Gastroesophageal sphincter (tissue), 4 donors: ENCODE measurements around the gene GPR151. TPM values are rescaled to one million over a fixed set of nuclear protein-coding genes. Genes with fewer than 3 reads are reported as not detected.

Experiments used
- ATAC-seq: fragments of 150-250 bp; one replicate; pipeline ENCODE4 v1.9.1; 2016; ENCODE audit warnings: mild to moderate bottlenecking, moderate library complexity
- H3K27ac ChIP-seq, 4 donors: fragments of 200-600 bp; sonication (generic) in 3 of 4; 1 replicate in 3 of 4; 2 replicates in 1 of 4; pipeline ENCODE4 v1.5.1; 2016 to 2019
- H3K27me3 ChIP-seq: fragments of 200-600 bp; sonication (generic); one replicate; pipeline ENCODE4 v1.5.1; 2019
- H3K36me3 ChIP-seq, 2 donors: fragments of 200-600 bp; sonication (generic); one replicate each; pipeline ENCODE4 v1.5.1; 2019; ENCODE audit warnings: control low read depth in 1 of 2
- H3K4me1 ChIP-seq, 3 donors: fragments of 200-600 bp; sonication (generic); 1 replicate in 2 of 3; 2 replicates in 1 of 3; pipeline ENCODE4 v1.5.1; 2016 to 2019; ENCODE audit warnings: control low read depth in 2 of 3
- H3K4me3 ChIP-seq, 2 donors: fragments of 200-600 bp; sonication (generic); one replicate each; pipeline ENCODE4 v1.5.1; 2019; ENCODE audit warnings: mild to moderate bottlenecking in 1 of 2, moderate library complexity in 1 of 2
- H3K9me3 ChIP-seq, 3 donors: fragments of 200-600 bp; sonication (generic); one replicate each; pipeline ENCODE4 v1.5.1; 2017 to 2019; ENCODE audit warnings: control low read depth in 2 of 3
- CTCF ChIP-seq, 4 experiments: fragments of 200-600 bp in 2 of 4; fragments of 450-650 bp in 2 of 4; sonication (generic) in 1 of 4; IDR thresholded peaks; one replicate each; pipeline ENCODE4 v1.5.1; 2017 to 2019; ENCODE audit warnings: antibody characterized with exemption in 4 of 4, mild to moderate bottlenecking in 2 of 4, moderate library complexity in 2 of 4
- EP300 ChIP-seq: sonication (generic); formaldehyde crosslinking; IDR thresholded peaks from one replicate; pipeline ENCODE4 v1.6.1; 2017; ENCODE audit warnings: antibody characterized with exemption, mild to moderate bottlenecking
- POLR2A ChIP-seq, 2 donors: fragments of 450-650 bp; IDR thresholded peaks; one replicate each; pipeline ENCODE4 v1.6.1; 2017; ENCODE audit warnings: antibody characterized with exemption in 2 of 2, mild to moderate bottlenecking in 2 of 2, moderate library complexity in 1 of 2
- POLR2AphosphoS5 ChIP-seq: sonication (generic); formaldehyde crosslinking; IDR thresholded peaks from one replicate; pipeline ENCODE4 v1.6.1; 2017; ENCODE audit warnings: antibody characterized with exemption
- WGBS, 2 donors: methylation state at CpG; one replicate each; pipeline ENCODE4 v1.1.5; 2018; ENCODE audit warnings: low coverage in 1 of 2; 5-methylcytosine and 5-hydroxymethylcytosine counted together
- total RNA-seq, 4 donors: library from RNA; depleted of rRNA; stranded (reverse); fragments of >200 nt; gene quantifications; one replicate each; pipeline ENCODE4 v1.1.0, GENCODE V29; 2016

The GPR151 gene
- total RNA-seq, 4 donors from 2014 or later = not detected

- peaks cover 0 to 75% of the 10 kb centered on the region in 2 donors for H3K36me3 ChIP-seq
- no peak for TF ChIP-seq EP300
- TF ChIP-seq POLR2AphosphoS5 = no peak
- no peak for TF ChIP-seq POLR2A (IDR thresholded peaks at IDR 0.05)
- TF ChIP-seq CTCF (IDR thresholded peaks at IDR 0.05) = no peak
- H3K9me3 ChIP-seq = no peaks in the 10 kb centered on the region
- ATAC-seq = no peak
- no peaks in the 10 kb centered on the region for H3K27me3 ChIP-seq
- H3K27ac ChIP-seq = no peak overlapping the region
- no peak overlapping the region for H3K4me3 ChIP-seq
- H3K4me1 ChIP-seq = peaks cover 0 to under 1% (median 0%) of the 10 kb centered on the region in 3 donors
These were observed 31.1 kb downstream of the GPR151 start for GRCh38 chr5:146484714-146485391.

GRCh38 chr5:146482775-146483174 is 33.2 kb downstream of the GPR151 start:
- Histone ChIP-seq H3K9me3 (no peaks in the 10 kb centered on the region), H3K36me3 (peaks cover 0 to 93% of the 10 kb centered on the region in 2 donors), H3K4me3 (no peak overlapping the region), H3K27me3 (no peaks in the 10 kb centered on the region), H3K4me1 (no peaks in the 10 kb centered on the region), H3K27ac (no peak overlapping the region)
- 87 to 88% methylated on average over 2 of the region's 2 CpGs for WGBS, 2 donors
- no peak for ATAC-seq
- TF ChIP-seq POLR2AphosphoS5 = no peak
- no peak for TF ChIP-seq EP300
- no peak for TF ChIP-seq CTCF (IDR thresholded peaks at IDR 0.05)
- no peak for TF ChIP-seq POLR2A (IDR thresholded peaks at IDR 0.05)

GRCh38 chr5:146475906-146476305 is 40.1 kb downstream of the GPR151 start:
- TF ChIP-seq EP300 = no peak
- TF ChIP-seq CTCF (IDR thresholded peaks at IDR 0.05) = no peak
- no peak for TF ChIP-seq POLR2A (IDR thresholded peaks at IDR 0.05)
- no peak for TF ChIP-seq POLR2AphosphoS5

GRCh38 chr5:146475190-146475780 is 40.7 kb downstream of the GPR151 start:
- TF ChIP-seq EP300 = no peak
- TF ChIP-seq CTCF (IDR thresholded peaks at IDR 0.05) = no peak
- TF ChIP-seq POLR2A (IDR thresholded peaks at IDR 0.05) = no peak
- no peak for TF ChIP-seq POLR2AphosphoS5
- Histone ChIP-seq H3K27ac (no peak overlapping the region), H3K36me3 (peaks cover 9 to 97% of the 10 kb centered on the region in 2 donors), H3K4me1 (no peaks in the 10 kb centered on the region), H3K4me3 (no peak overlapping the region), H3K9me3 (no peaks in the 10 kb centered on the region), H3K27me3 (no peaks in the 10 kb centered on the region)
- WGBS, 2 donors = 67 to 73% methylated on average over 4 of the region's 4 CpGs
- ATAC-seq = no peak

More at GRCh38 chr5:146475906-146476305, 40.1 kb downstream of the GPR151 start:
- Histone ChIP-seq H3K27me3 (no peaks in the 10 kb centered on the region), H3K9me3 (no peaks in the 10 kb centered on the region), H3K4me1 (no peaks in the 10 kb centered on the region), H3K4me3 (no peak overlapping the region), H3K27ac (no peak overlapping the region), H3K36me3 (peaks cover 9 to 97% of the 10 kb centered on the region in 2 donors)
- 100% methylated on average over 1 of the region's 1 CpG for WGBS, 2 donors
- ATAC-seq = no peak

- no peak for TF ChIP-seq EP300
- no peak for TF ChIP-seq CTCF (IDR thresholded peaks at IDR 0.05)
- no peak for TF ChIP-seq POLR2A (IDR thresholded peaks at IDR 0.05)
- no peak for TF ChIP-seq POLR2AphosphoS5
- WGBS, 2 donors = 88% methylated on average over 1 of the region's 1 CpG; no CpG with 5 or more reads in 1 of the 2 donors
- peaks cover 9 to 97% of the 10 kb centered on the region in 2 donors for H3K36me3 ChIP-seq
These were observed 41.9 kb downstream of the GPR151 start for GRCh38 chr5:146474065-146474464.

More at GRCh38 chr5:146474065-146474464, 41.9 kb downstream of the GPR151 start:
- Histone ChIP-seq H3K27ac (no peak overlapping the region), H3K4me1 (no peaks in the 10 kb centered on the region), H3K4me3 (no peak overlapping the region), H3K9me3 (no peaks in the 10 kb centered on the region), H3K27me3 (no peaks in the 10 kb centered on the region)
- no peak for ATAC-seq
